UCSD-AML1 (cell line): ENCODE data around the gene XXYLT1.
"Not testable (repeated sequence)": the region's sequence is repeated elsewhere in the genome, so short reads cannot be mapped to it uniquely, and the experiment has no call there.

Experiments used
- DNase-seq: peaks from one replicate; lab custom pipeline; 2025; ENCODE audit not compliant: unreplicated experiment; lab: John Stamatoyannopoulos, UW

XXYLT1 gene

DNA sequence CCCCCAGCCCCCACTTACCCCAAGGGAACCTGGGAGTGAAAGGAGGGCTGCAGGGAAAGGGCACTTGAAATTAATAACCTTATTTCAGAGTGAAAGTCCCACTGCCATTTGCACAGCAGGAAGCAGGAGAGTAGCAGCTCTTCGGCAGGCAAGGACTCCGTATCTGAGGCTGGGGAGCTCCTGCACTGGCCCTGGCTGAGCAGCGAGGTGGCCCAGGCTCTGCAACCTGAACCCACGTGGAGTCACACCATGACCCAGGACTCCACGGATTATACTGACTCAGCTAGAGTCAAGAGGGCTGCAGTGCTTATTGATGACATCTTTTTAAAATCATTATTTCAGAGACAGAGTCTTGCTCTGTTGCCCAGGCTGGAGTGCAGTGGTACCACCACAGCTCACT, 214.5 kb downstream of the XXYLT1 start:
- no peak for DNase-seq

DNA sequence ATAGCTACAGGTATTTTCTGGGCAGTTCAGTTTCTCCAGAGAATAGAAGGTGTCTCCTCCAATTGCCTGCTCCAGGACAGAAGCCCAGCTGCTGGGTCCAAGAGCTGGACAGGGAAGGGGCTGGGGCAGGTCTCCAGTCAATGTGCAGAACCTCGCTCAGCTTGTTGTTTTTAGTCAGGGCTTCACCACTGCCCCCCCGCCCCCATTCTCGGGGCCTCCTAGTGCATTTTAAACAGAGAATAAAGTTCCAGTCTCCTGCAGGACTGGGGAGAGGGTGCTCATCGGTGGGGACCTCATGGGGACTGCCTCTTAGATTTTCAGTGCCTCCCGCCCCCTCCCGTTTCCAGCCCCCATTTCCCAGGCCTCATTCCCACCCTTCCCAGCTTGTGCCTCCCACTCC, 216.6 kb downstream of the XXYLT1 start:
- DNase-seq: no peak

DNA sequence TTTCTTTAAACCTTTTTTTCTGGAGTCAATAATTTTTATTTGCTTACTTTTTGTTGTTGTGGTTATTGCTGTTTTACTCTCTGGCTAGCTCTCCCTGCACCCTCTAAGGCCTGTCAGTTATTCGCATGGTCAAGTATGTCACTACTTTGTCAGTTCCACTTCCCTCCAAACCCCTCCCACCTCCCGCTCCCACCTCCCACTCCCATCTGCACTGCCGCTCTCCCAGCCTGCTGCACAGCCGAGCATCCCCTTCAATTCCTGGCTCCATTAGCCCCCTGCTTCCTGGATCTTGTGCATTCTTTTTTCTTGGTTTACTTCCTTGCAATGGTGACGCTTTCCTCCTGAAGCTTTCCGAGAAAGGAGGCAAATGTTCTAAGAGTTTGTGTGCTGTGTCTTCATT, 218.0 kb downstream of the XXYLT1 start:
- DNase-seq: no peak

DNA sequence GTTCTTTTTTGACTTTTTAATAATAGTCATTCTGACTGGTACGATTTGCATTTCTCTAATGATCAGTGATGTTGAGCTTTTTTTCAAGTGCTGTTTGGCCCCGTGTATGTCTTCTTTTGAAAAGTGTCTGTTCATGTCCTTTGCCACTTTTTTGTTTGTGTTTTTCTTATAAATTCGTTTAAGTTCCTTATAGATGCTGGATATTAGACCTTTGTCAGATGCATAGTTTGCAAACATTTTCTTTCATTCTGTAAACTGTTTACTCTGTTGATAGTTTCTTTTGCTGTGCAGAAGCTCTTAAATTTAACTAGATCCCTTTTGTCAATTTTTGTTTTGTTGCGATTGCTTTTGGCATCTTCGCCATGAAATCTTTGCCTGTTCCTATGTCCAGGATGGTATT, 220.7 kb downstream of the XXYLT1 start:
- DNase-seq: not testable (repeated sequence)

DNA sequence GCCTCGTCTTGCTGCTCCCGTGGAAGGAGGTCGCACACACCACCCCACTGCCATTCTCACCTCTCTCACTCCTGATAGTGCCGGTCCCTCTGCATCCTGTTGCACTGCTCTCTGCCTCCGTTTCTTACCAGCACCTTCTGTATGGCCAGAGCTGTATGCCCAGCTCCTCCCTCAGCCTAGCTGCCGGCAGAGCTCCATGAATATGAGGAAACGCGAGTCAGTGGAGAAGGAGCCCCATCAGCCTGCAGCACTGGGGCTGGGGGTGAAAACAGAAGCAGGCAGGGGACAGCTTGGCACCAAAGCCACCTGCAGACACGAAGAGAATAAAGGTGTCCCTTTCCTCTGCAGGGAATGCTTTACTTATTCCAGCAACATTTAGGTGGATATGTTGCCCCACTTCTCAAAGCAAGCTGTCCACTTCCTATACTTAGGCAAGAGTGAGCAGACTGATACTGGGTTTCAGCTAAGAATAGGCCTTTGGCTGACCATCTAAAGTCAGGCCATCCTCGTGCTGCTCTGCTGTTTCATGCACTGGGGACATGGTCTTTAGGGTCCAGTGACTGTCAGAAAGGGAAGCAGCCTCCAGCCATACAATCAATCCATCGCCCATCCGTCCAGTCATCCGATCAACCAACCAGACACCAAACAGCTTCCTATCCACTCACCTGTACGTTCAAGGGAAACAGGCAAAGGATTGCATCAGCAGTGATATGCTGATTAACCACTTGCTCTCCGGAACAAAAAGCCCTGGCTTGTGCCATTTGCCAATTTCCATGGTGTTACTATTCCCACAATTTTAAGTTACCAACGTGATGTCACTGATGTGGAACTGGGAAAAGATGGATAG, 222.7 kb downstream of the XXYLT1 start:
- no peak for DNase-seq

DNA sequence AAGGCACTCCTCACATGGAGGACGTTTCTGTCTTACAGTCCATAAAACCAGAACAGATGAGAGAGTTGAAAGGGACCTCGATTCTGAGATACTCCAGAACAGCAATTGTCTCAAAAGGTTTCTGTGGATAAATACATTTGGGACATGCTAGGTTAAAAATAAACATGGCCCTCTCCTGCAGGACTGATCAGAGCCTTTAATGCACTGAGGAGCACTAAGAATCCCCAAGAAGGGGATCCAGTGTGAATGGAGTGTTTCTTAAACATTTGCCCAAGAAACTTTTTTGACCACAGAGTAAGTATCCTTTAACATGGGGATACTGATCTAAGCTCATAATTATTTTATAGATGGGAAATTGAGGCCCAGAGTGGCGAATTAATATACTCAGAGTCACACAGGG, 223.4 kb downstream of the XXYLT1 start:
- DNase-seq: no peak

DNA sequence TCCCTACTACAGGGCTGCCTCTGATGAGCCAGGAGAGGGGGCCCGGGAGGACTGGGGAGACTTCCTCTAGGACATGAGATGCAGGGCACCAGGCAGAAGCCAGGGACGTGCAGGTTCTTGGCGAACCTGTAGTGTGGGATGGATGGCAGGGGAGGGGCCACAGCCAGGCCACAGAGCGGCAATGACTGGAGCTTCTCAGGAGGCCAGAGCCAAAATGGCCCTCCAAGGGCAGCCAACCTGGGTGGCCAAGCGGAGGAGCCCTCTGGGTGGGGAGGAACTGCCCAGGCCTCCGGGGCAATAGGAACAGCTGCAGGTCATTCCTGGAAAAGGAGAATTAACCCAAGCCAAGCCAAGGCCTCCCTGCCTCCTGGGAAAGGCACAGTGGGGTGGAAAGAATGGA, 224.5 kb downstream of the XXYLT1 start:
- no peak for DNase-seq

DNA sequence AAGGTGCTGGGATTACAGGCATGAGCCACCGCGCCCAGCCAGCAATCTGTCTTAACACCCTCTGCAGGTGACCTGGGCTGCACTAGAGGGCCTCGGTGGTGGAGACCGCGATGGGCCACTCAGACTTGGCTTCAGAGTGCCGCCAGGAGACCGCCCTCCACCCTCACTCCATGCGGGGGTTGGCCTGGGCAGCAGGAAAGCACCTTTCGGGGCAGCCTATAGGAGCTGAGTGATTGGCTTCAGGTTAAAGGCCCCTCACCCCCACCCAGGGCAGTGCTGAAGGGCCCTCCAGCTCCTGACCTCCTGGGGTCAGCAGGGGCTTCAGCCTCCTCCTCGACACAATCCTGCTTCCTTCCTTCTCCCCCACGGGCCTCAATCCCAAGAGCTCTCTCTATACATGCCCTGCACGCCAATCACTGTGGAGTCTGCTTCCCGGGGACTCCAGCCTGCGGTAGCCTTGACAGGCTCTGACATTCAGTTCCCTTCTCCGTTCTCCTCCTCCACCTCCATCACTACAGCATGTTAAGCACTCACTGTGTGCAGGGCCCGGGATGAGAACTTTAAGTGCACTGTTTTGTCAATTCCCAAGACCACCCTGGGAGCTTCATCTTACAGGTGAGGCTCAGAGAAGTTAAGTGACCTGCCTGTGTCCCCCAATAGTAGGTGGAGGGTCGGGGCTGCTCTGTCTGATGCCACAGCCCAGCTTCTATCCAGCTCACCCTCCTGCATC, 225.3 kb downstream of the XXYLT1 start:
- DNase-seq: no peak

DNA sequence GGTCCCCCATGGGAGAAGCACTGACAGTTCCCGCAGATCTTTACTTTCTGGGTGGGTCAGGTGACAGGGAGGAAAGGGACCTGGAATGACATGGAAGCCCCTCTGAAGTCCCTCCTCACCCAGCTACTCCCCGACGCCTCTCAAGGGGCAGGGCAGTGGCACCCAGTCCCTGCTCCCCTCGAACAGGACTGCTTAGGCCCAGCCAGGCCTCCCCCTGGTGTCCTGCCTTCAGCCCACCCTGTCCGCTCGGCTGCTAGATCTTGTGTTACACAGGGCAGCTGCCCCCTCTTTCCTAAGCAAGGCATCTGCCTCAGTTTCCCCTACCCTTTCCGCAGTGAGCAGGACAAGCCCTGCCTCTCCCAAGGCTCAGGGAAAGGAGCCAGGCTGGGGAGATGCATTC, 226.5 kb downstream of the XXYLT1 start:
- DNase-seq: no peak

DNA sequence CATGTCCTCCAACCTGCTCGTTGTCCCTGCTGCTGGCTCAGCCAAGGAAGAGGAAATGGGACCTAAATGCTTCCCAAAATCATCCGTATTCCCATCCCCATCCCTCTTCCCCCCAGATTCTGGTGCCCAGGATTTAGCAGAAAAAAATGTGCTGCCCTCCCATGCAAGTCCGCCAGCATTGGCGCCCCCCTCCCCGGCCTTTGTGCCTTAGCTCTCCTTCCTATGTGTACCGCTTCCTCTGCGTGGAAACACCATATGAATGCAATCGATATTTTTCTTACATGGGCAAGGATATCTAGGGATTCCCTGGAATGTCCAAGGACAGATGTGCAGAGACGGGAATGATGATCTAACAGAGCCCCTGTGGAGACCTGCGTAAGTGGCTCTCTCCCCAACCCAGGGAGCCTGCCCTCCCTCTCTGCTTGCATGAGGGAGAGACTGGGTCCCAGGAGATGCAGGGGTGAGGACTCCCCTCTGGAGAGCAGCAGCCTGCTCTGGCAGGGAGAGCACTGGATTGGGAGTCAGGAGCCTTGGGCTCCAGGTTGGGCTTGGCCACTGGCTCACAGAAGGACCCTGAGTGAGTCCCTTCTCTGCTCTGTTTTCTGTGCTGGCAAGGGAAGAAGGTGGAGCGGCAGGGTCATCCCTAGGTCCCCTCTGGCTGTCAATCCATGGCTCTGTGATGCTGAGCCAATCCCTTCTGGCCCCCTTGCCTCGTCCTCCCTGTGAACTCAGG, 227.2 kb downstream of the XXYLT1 start:
- DNase-seq: no peak

DNA sequence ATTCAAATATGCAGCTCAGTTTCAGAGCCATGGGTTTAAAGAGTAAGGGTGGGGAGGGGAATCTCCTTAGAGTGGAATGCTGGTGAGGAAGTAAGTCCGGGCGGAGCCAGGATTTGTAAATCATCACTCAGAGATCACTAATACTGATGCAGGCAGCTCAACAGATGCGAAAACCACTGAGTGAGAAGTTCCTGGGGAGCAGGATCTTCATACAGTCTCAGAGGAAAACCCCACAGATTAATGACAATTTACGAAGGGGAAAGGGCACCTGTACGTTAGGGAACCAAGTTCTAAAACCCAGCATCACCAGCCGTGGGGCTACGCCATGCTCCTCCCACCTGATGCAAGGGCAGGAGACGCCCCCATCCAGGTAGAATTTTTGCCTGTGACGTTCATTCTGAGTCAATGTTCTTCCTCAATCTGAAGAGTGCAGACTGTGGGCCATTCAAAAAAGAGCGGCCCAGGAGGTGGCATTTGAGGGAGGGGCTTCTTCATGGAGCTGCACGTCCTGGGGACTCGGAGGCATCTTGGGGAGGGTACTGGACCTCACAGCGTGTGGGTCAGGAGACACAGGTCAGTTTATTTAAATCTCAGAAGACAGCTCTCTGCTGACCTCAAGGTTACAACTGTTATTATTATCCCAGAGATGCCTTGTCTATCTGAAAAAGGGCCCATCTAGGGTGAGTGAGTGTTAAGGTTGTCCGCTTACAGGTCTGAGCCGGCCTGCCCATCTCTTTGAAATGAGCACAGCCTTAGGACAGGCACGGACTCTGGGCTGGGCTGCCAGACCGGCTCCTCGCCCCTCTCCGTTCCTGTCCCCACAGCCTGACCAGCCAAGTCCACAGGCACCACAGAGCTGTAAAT, 228.0 kb downstream of the XXYLT1 start:
- no peak for DNase-seq

DNA sequence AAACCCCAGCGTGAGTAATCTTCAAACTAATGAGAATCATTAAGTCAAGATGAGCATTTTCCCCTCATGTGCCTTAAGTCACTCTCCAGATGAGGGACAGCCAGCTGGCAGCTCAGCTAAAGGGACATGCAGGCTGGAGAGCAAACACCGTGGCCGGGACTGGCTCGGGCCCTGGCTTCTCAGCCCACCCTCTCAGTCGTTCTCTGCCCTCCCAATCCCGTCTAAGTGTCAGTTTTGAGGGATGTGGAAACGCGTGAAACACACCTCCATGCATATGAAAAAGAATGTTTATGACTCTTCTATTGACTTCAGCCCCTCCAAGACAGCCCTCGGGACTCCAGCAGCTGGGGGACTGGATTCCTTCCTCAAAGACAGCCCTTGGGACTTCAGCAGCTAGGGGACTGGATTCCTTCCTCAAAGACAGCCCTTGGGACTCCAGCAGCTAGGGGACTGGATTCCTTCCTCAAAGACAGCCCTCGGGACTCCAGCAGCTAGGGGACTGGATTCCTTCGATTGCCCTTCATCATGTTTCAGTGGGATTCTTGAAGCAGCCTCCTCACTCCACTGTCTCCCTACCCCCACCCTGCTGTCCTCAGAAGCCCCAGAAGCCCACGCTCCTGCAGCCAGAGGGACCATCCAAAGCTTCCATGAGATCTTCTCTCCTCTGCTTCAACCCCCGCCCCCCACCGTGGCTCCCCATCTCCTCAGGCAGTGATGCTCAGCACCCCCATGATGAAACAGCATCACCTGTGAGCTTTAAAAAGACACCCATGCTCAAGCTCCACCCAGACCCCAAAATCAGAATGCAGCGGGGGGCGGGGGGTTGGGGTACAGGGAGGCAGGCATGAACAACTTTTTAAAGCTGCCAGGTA, 228.9 kb downstream of the XXYLT1 start:
- DNase-seq: no peak

DNA sequence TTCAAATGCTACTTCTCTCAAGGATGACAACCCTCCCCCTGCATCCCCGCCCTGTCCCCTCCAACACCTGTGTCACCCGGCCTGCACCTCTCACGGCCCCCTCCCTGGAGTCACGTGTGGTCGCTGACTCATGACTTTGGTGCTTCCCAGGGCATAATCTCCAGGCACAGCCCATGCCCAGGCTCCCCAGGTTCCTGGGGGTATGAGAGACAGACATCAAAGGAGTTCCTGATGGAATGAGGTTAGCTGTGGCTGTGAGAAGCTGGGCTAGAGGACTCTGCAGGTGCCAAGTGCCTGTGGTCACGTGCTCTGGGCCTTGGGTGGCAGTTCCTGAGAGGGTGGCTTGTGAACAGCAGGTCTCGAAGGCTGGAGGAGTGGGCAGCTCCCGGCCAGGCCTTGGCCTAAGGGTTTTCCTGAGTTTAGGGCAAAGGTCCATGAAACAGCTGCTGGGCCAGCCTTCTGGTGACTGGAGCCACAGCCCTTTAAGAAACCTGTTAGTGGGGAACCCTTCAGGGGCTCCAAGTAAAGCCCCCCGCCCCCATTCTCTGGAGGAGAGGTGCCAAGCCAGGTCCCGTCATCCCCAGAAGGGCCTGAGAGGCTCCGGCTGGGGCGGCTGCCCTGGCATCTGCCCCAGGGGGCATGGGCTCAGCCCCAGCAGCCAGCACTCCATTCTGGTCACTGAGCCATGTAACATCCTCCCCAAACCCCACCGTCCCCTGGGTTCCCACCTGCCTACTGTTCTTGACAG, 230.0 kb downstream of the XXYLT1 start:
- DNase-seq: no peak

DNA sequence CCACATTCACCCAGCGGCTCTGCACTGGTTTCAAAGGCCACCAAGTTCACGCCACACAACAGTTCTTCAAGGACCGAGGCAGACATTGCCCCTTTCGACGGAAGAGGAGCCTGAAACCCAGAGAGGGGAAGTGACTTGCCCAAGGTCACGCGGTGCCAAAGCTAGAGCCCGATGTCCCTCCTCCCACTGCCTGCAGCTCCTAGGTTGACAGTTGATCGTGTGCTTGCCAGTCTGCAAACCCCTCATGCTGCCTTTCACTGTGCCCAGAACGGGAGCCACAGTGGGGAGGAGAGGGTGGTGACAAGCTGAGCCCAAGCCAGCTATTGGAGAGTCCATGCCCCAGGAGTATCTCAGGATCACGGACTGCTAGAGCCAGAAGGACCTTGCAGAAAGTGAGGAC, 230.9 kb downstream of the XXYLT1 start:
- peak; percentile 44 for DNase-seq

DNA sequence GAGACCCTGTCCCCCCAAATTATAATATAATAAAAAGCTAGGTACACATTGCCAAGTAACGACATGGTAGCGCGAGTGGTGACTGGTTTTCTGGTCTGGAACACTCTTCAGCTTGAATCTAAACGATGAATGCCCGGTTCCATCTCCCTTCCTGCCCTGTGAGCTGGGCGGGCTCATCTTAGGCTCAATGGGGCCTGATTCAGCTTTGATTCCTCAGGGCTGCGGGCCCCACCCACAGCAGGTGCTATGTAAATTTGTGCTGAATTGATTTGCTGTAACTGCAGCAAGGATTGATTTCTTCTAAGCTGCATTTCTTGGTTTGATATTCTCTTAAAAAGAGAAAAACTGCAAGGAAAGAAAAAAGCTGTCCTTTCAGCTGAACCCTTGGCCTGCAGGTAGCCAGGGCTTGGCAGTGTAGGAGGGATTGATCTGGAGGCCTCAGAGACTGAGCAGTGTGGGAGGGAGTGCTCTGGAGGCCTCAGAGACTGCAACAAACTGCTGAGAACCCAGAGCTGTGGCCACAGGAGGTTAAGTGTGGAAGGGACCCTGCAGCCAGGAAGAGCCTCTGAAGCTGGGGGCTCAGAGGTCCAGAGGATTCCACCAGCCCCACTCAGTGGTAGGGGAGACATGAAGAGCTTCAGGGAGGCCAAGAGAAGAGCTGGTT, 231.6 kb downstream of the XXYLT1 start:
- no peak for DNase-seq

DNA sequence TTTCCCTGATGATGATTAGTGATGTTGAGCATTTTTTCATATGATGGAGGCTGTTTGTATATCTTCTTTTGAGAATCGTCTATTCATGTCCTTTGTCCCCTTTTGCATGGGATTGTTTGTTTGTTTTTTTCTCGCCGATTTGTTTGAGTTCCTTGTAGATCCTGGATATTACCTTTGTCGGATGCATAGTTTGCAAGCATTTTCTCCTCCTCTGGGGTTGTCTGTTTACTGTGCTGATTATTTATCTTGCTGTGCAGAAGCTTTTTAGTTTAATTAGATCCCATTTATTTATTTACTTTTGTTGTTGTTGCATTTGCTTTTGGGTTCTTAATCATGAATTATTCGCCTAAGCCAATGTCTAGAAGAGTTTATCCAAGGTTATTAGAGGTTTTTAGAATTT, 232.8 kb downstream of the XXYLT1 start:
- DNase-seq: no peak

DNA sequence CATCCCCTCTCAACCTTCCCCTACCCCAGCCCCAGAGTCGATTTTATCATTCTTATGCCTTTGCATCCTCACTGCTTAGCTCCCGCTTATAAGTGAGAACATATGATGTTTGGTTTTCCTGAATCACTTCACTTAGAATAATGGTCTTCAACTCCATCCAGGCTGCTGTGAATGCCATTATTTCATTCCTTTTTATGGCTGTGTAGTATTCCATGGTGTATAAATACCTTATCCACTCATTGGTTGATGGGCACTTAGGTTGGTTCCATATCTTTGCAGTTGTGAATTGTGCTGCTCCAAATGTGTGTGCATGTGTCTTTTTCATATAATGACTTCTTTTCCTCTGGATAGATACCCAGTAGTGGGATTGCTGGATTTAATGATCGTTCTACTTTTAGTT, 233.4 kb downstream of the XXYLT1 start:
- DNase-seq: not testable (repeated sequence)

DNA sequence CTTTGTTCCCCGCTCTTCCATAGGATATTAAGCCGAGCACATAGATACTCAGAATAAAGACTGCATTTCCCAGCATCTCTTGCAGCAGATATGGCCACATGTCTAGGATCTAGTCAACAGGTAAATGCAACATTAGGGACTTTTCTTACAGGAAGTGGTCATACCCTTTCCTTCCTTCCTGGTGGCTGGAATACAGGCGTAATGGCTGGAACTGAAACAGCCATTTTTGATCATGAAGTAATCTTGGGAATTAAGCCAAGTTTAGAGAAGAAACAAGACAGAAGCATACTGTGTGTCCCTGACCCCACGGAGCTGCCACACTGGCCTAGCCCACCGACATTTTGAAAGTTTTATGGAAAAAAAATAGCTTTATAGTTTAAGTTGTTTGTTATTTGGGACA, 234.0 kb downstream of the XXYLT1 start:
- DNase-seq: no peak

DNA sequence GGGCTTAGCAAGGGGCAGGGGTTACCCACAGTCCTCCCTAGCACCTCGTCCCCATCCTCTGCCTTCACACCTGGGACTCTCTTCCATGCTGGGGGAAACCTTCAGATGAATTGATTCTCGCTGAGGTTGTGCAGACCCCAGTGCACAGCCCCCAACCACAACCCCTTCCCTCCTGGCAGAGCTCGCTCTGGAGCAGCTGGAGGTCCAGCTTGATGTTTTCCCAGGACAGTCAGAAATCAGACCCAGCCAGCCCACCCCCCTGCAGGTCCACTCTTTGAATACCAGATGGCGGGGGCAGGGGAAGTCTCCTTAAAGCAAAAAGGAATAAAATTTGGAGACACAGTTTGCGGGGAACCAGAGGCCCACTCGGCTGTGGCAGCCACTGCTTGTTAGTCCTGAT, 234.4 kb downstream of the XXYLT1 start:
- DNase-seq: no peak
